ENCODE data around the gene PIK3C2G.
A peak's percentile ranks its signal among the peaks of the same experiment; 100 is the strongest.

PIK3C2G gene

DNA sequence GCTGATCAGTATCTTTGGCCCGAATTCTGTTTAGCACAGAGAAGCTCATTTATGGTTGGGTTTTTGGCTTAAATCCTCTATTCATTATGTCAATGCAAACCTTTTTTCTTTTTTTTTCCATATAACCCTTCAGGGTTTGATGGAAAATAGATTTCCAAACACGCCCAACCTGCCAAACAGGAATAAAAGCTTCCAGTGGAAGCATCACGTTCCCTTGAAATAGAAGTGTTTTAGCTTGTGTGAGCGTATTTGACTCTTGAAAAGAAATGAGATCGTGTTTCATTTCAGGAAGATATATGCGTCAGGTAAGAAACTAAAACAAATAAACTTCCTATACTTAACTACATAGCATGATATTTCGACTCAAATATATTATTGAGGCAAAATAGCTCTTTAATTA, at the start of gene PIK3C2G:
Gene PIK3C2G (plus strand): TSS at position 246 of the 400 bp plus-strand sequence. CDS start 20,564 bp downstream, outside the sequence.
- DNase-seq (ENCODE audit: low read depth) = peak; percentile 1
- TF ChIP-seq, protein P1, sequence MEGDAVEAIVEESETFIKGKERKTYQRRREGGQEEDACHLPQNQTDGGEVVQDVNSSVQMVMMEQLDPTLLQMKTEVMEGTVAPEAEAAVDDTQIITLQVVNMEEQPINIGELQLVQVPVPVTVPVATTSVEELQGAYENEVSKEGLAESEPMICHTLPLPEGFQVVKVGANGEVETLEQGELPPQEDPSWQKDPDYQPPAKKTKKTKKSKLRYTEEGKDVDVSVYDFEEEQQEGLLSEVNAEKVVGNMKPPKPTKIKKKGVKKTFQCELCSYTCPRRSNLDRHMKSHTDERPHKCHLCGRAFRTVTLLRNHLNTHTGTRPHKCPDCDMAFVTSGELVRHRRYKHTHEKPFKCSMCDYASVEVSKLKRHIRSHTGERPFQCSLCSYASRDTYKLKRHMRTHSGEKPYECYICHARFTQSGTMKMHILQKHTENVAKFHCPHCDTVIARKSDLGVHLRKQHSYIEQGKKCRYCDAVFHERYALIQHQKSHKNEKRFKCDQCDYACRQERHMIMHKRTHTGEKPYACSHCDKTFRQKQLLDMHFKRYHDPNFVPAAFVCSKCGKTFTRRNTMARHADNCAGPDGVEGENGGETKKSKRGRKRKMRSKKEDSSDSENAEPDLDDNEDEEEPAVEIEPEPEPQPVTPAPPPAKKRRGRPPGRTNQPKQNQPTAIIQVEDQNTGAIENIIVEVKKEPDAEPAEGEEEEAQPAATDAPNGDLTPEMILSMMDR (IDR thresholded peaks at IDR 0.05; ENCODE audit: control insufficient read depth, extremely low read depth, insufficient read depth) = no peak

GRCh38 chr12:18217966-18218365, 43.4 kb upstream of the PIK3C2G start:
- TF ChIP-seq, protein P1 (IDR thresholded peaks at IDR 0.05; ENCODE audit: control insufficient read depth, extremely low read depth, insufficient read depth) = no peak
- H3K4me3 ChIP-seq (ENCODE audit: low read depth, low read length) = no peak overlapping the region
- DNase-seq (ENCODE audit: low read depth) = no peak

More for the DNA sequence above, at the start of gene PIK3C2G:
- no peak within 1 kb of the TSS for H3K4me3 ChIP-seq (ENCODE audit: low read depth, low read length)

DNA sequence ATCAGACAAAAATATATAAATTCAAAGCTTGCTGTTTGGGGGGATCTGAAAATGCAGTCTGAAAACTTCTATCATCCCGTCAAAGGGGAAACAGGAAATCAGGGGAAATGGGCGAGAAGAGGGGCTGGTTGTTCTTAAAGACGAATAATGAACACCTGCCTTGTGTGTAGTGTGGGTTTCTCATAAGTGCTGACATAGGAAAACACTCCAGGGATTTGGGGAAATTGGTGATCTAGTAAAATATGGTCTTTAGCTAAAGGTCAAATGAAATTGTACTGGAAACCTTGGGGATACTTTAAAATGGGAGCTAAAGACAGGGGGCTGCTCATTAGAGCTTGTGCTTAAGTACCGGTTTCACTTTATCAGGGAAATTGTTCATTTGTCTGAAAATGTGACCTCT, 39.6 kb upstream of the PIK3C2G start:
- no peak overlapping the region for H3K4me3 ChIP-seq (ENCODE audit: low read depth, low read length)
- DNase-seq (ENCODE audit: low read depth) = no peak
- TF ChIP-seq, protein P1 (IDR thresholded peaks at IDR 0.05; ENCODE audit: control insufficient read depth, extremely low read depth, insufficient read depth) = no peak

- no peak overlapping the region for H3K4me3 ChIP-seq (ENCODE audit: low read depth, low read length)
- TF ChIP-seq, protein P1 (IDR thresholded peaks at IDR 0.05; ENCODE audit: control insufficient read depth, extremely low read depth, insufficient read depth) = no peak
- DNase-seq (ENCODE audit: low read depth) = no peak
Measured at GRCh38 chr12:18222699-18223098, 38.6 kb upstream of the PIK3C2G start.

DNA sequence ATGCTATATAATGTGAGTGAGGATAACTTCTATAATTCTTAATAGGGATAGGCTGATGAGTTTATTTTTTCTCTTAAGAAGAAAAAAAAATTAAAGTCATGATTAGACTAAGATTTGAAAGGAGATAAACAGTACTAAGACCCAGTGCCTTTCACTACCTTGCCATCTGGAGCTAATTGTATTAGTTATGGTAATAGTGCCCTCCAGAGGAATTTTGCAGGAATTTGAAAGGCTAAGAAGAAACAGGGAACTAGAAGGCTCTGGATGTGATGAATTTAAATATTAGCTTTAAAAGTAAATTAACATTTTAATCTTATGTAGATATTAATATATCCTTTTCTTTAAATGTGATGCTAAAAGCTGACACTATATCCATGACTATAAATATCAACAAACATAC, 36.6 kb upstream of the PIK3C2G start:
- no peak overlapping the region for H3K4me3 ChIP-seq (ENCODE audit: low read depth, low read length)
- TF ChIP-seq, protein P1 (IDR thresholded peaks at IDR 0.05; ENCODE audit: control insufficient read depth, extremely low read depth, insufficient read depth) = peak; percentile 42
- DNase-seq (ENCODE audit: low read depth) = peak; percentile 2

DNA sequence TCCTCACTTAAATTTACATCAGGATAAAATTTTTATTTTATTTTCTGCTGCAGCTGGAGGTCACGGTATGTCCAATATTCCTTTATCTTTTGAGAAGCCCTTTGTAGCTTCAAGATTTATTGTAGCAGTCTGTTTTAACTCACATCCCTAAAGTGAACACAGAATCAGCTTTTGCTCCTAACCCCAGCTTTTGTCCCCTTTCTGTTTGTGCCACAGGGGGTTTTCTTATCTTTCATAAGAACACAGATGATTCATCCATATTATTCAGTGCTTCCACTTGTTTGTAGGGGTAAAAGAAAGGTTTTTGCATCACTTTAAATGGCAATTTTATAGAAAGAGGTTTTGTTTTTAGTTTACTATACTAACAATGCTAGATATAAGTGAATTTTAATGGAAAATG, 21.8 kb upstream of the PIK3C2G start:
- TF ChIP-seq, protein P1 (IDR thresholded peaks at IDR 0.05; ENCODE audit: control insufficient read depth, extremely low read depth, insufficient read depth) = no peak

DNA sequence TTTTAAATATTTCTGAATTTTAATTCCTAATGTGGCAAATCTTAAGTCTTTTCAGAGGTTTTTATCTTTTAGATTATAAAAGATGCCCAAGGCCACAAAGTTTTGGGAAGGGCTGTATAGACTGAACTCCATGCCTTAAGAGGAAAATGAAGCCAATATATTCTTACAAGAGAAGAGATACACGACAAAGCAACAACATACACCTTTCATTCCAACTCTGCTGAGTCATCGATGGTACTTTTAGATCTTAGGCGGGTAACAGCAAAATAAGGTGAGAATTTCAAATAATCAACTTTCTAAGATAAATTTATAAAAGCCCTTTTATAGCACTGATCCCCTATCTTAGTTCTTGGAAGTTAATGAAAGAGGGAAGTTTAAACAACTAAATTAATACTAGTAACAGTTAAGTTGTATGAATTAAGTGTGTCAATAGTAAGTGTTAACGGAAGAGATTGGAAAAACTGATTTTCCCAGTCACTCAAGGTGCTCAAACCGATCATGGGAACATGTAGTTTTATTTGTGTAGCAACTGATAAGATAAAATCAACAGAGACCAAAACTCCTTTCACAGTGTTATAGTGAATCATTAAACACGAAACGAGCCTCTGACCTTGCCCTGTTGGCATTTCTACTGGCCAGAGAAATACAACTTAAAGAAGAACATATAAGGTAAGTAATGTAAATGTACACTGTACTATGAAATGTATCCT, 18.8 kb upstream of the PIK3C2G start:
- peak; percentile 63 for DNase-seq (ENCODE audit: low read depth)
- no peak overlapping the region for H3K4me3 ChIP-seq (ENCODE audit: low read depth, low read length)
- TF ChIP-seq, protein P1 (IDR thresholded peaks at IDR 0.05; ENCODE audit: control insufficient read depth, extremely low read depth, insufficient read depth) = no peak

More for the DNA sequence above, 21.8 kb upstream of the PIK3C2G start:
- DNase-seq (ENCODE audit: low read depth) = no peak
- H3K4me3 ChIP-seq (ENCODE audit: low read depth, low read length) = no peak overlapping the region

Data from LNCaP clone FGC (cell line).